Fibroblast of lung (primary cell): ENCODE data around the gene ZNRF3.

Experiments used
- CTCF ChIP-seq, 2 donors: IDR thresholded peaks in 1 of 2; conservative IDR thresholded peaks in 1 of 2; 1 replicate in 1 of 2; 2 replicates in 1 of 2; pipeline ENCODE4 v1.5.1; 2011 to 2012; ENCODE audit warnings: low read length in 2 of 2, control low read depth in 1 of 2, inconsistent platforms in 1 of 2, low read depth in 1 of 2, mild to moderate bottlenecking in 1 of 2
- EZH2 ChIP-seq: IDR thresholded peaks from 2 replicates; pipeline ENCODE4 v1.5.1; 2012; ENCODE audit warnings: low read length, control low read depth, mild to moderate bottlenecking; ENCODE audit errors: missing control alignments

GRCh38 chr22:29032014-29032475 is 148.7 kb downstream of the ZNRF3 start:
- peak in 1 of 2 donors; percentile 4 for TF ChIP-seq CTCF (conservative IDR thresholded peaks at IDR 0.05 in 1 of 2, IDR thresholded peaks at IDR 0.05 in 1 of 2; ENCODE audit: low read depth in 1 of 2, low read length in 2 of 2)
- TF ChIP-seq EZH2: no peak
